Activated CD4-positive, alpha-beta memory T cell treated with anti-CD3 and anti-CD28 coated beads for 36 hours (primary cell): ENCODE measurements around the gene SYNM. TPM values are rescaled to one million over a fixed set of nuclear protein-coding genes. Genes with fewer than 3 reads are reported as not detected.

Experiments used
- CTCF ChIA-PET: fragments of 350-600 bp; sonication (Branson Sonifier 250); formaldehyde crosslinking; loops from one replicate; lab custom pipeline; 2021; ENCODE audit warnings: antibody characterized with exemption, inconsistent platforms; lab: Charles Lee
- POLR2A ChIA-PET: fragments of 350-600 bp; sonication (Branson Sonifier 250); formaldehyde crosslinking; loops from one replicate; lab custom pipeline; 2021; ENCODE audit warnings: antibody characterized with exemption; lab: Charles Lee
- DNase-seq: peaks from one replicate; pipeline ENCODE4 v3.0.0-alpha.2; 2020
- H3K27ac Mint-ChIP-seq: one replicate; pipeline ENCODE4 v1.8.0; 2021; ENCODE audit warnings: mixed read lengths
- H3K27me3 Mint-ChIP-seq: one replicate; pipeline ENCODE4 v1.8.0; 2021; ENCODE audit warnings: mixed read lengths
- H3K36me3 Mint-ChIP-seq: one replicate; pipeline ENCODE4 v1.8.0; 2021; ENCODE audit warnings: mixed read lengths
- H3K4me1 Mint-ChIP-seq: one replicate; pipeline ENCODE4 v1.8.0; 2021; ENCODE audit warnings: low read depth, mixed read lengths
- H3K4me3 Mint-ChIP-seq: one replicate; pipeline ENCODE4 v1.8.0; 2021; ENCODE audit warnings: mild to moderate bottlenecking, mixed read lengths
- H3K9me3 Mint-ChIP-seq: one replicate; pipeline ENCODE4 v1.8.0; 2021; ENCODE audit warnings: mixed read lengths
- intact Hi-C: fragments of 100-400 bp; cut with micrococcal nuclease; formaldehyde crosslinking; loops from one replicate; pipeline ENCODE4 v1.15.1; 2023
- total RNA-seq, 2 experiments: library from RNA; stranded (reverse); gene quantifications; one replicate each; pipeline ENCODE4 v1.2.3, GENCODE V29; 2021

SYNM gene
- total RNA-seq, 2 experiments from 2014 or later = 2.6 to 2.7 TPM

GRCh38 chr15:99086327-99086667 is 18.6 kb upstream of the SYNM start:
- no peaks in the 10 kb centered on the region for H3K36me3 Mint-ChIP-seq
- intact Hi-C loops = no loop called here
- peaks cover 2% of the 10 kb centered on the region for H3K27me3 Mint-ChIP-seq
- POLR2A ChIA-PET = no interaction called here
- DNase-seq = no peak
- no peak overlapping the region for H3K27ac Mint-ChIP-seq
- peaks cover 6% of the 10 kb centered on the region for H3K4me1 Mint-ChIP-seq
- H3K4me3 Mint-ChIP-seq = no peak overlapping the region
- H3K9me3 Mint-ChIP-seq = no peaks in the 10 kb centered on the region
- CTCF ChIA-PET = interaction anchor here (0.8 to 2.1 kb wide), 2 partner anchors 10 to 15 kb away, joined by 3 to 7 read pairs; no protein-coding TSS in a partner anchor

- intact Hi-C loops = no loop called here
- Mint-ChIP-seq H3K9me3 (no peaks in the 10 kb centered on the region), H3K36me3 (no peaks in the 10 kb centered on the region), H3K27ac (no peak overlapping the region), H3K4me3 (no peak overlapping the region), H3K4me1 (peaks cover 6% of the 10 kb centered on the region), H3K27me3 (no peaks in the 10 kb centered on the region)
- ChIA-PET POLR2A (no interaction called here), CTCF (interaction anchor here (0.6 to 1.5 kb wide), 3 partner anchors 9 to 165 kb away, joined by 3 to 4 read pairs (median 3); no protein-coding TSS in a partner anchor)
- DNase-seq = no peak
Observed at GRCh38 chr15:99087405-99087943, 17.4 kb upstream of the SYNM start.

- H3K4me3 Mint-ChIP-seq = no peak overlapping the region
- ChIA-PET POLR2A (no interaction called here), CTCF (interaction anchor here (1.4 kb wide), 1 partner anchor 15 kb away, joined by 3 read pairs; the partner anchor contains the start of gene SYNM)
- no peak overlapping the region for H3K27ac Mint-ChIP-seq
- H3K36me3 Mint-ChIP-seq = no peaks in the 10 kb centered on the region
- peak; percentile 29 for DNase-seq
- no peaks in the 10 kb centered on the region for H3K9me3 Mint-ChIP-seq
- H3K27me3 Mint-ChIP-seq = no peaks in the 10 kb centered on the region
- H3K4me1 Mint-ChIP-seq = peaks cover 6% of the 10 kb centered on the region
- intact Hi-C loops = no loop called here
Observed at GRCh38 chr15:99090011-99090699, 14.7 kb upstream of the SYNM start.

GRCh38 chr15:99090938-99091337 is 13.9 kb upstream of the SYNM start:
- CTCF ChIA-PET = interaction anchor here (1.4 kb wide), 1 partner anchor 14 kb away, joined by 3 read pairs; the partner anchor contains the start of gene SYNM

GRCh38 chr15:99092554-99093172 is 12.2 kb upstream of the SYNM start:
- Mint-ChIP-seq H3K4me3 (no peak overlapping the region), H3K4me1 (peaks cover 6% of the 10 kb centered on the region), H3K27me3 (peaks cover 7% of the 10 kb centered on the region), H3K9me3 (no peaks in the 10 kb centered on the region), H3K27ac (no peak overlapping the region), H3K36me3 (no peaks in the 10 kb centered on the region)
- ChIA-PET POLR2A (no interaction called here), CTCF (interaction anchor here (1.0 kb wide), 1 partner anchor 16 kb away, joined by 3 read pairs; no protein-coding TSS in a partner anchor)
- intact Hi-C loops = no loop called here
- DNase-seq = no peak

More at GRCh38 chr15:99090938-99091337, 13.9 kb upstream of the SYNM start:
- H3K9me3 Mint-ChIP-seq = no peaks in the 10 kb centered on the region
- intact Hi-C loops = no loop called here
- POLR2A ChIA-PET = no interaction called here
- H3K27ac Mint-ChIP-seq = no peak overlapping the region
- H3K27me3 Mint-ChIP-seq = peaks cover 2% of the 10 kb centered on the region
- H3K36me3 Mint-ChIP-seq = no peaks in the 10 kb centered on the region
- DNase-seq = no peak
- H3K4me1 Mint-ChIP-seq = peaks cover 6% of the 10 kb centered on the region
- H3K4me3 Mint-ChIP-seq = no peak overlapping the region

- H3K4me1 Mint-ChIP-seq = no peaks in the 10 kb centered on the region
- no peak for DNase-seq
- CTCF ChIA-PET = no interaction called here
Observed at GRCh38 chr15:99095626-99096025, 9.3 kb upstream of the SYNM start.

GRCh38 chr15:99096173-99096893 is 8.5 kb upstream of the SYNM start:
- ChIA-PET CTCF (no interaction called here), POLR2A (no interaction called here)
- H3K9me3 Mint-ChIP-seq = no peaks in the 10 kb centered on the region
- no peak for DNase-seq
- H3K36me3 Mint-ChIP-seq = no peaks in the 10 kb centered on the region
- intact Hi-C loops = no loop called here
- peaks cover 26% of the 10 kb centered on the region for H3K27me3 Mint-ChIP-seq
- H3K4me1 Mint-ChIP-seq = no peaks in the 10 kb centered on the region
- no peak overlapping the region for H3K4me3 Mint-ChIP-seq
- no peak overlapping the region for H3K27ac Mint-ChIP-seq

More at GRCh38 chr15:99095626-99096025, 9.3 kb upstream of the SYNM start:
- Mint-ChIP-seq H3K27ac (no peak overlapping the region), H3K27me3 (peaks cover 22% of the 10 kb centered on the region), H3K4me3 (no peak overlapping the region), H3K36me3 (no peaks in the 10 kb centered on the region), H3K9me3 (no peaks in the 10 kb centered on the region)
- intact Hi-C loops = no loop called here
- POLR2A ChIA-PET = no interaction called here

GRCh38 chr15:99096894-99097426 is 7.9 kb upstream of the SYNM start:
- Mint-ChIP-seq H3K4me3 (no peak overlapping the region), H3K4me1 (no peaks in the 10 kb centered on the region), H3K27me3 (peaks cover 31% of the 10 kb centered on the region), H3K27ac (no peak overlapping the region), H3K36me3 (no peaks in the 10 kb centered on the region), H3K9me3 (no peaks in the 10 kb centered on the region)
- POLR2A ChIA-PET = no interaction called here
- CTCF ChIA-PET = interaction anchor here (1.2 kb wide), 1 partner anchor 20 kb away, joined by 4 read pairs; no protein-coding TSS in a partner anchor
- no peak for DNase-seq
- intact Hi-C loops = no loop called here

- Mint-ChIP-seq H3K4me3 (no peak overlapping the region), H3K4me1 (no peaks in the 10 kb centered on the region), H3K27me3 (peaks cover 35% of the 10 kb centered on the region), H3K9me3 (no peaks in the 10 kb centered on the region), H3K27ac (no peak overlapping the region), H3K36me3 (no peaks in the 10 kb centered on the region)
- intact Hi-C loops = no loop called here
- no peak for DNase-seq
- CTCF ChIA-PET = interaction anchor here (1.2 to 1.4 kb wide), 2 partner anchors 21 to 657 kb away, joined by 4 read pairs; no protein-coding TSS in a partner anchor
- POLR2A ChIA-PET = no interaction called here
Observed at GRCh38 chr15:99097441-99098410, 7.2 kb upstream of the SYNM start.

GRCh38 chr15:99098426-99098825 is 6.5 kb upstream of the SYNM start:
- H3K4me1 Mint-ChIP-seq = no peaks in the 10 kb centered on the region
- peaks cover 37% of the 10 kb centered on the region for H3K27me3 Mint-ChIP-seq
- no peak overlapping the region for H3K27ac Mint-ChIP-seq
- H3K4me3 Mint-ChIP-seq = no peak overlapping the region
- ChIA-PET CTCF (interaction anchor here (1.4 kb wide), 1 partner anchor 656 kb away, joined by 4 read pairs; no protein-coding TSS in a partner anchor), POLR2A (no interaction called here)
- intact Hi-C loops = no loop called here
- no peaks in the 10 kb centered on the region for H3K36me3 Mint-ChIP-seq
- DNase-seq = no peak
- no peaks in the 10 kb centered on the region for H3K9me3 Mint-ChIP-seq

- intact Hi-C loops = no loop called here
- H3K36me3 Mint-ChIP-seq = no peaks in the 10 kb centered on the region
- H3K27me3 Mint-ChIP-seq = peaks cover 40% of the 10 kb centered on the region
- no peaks in the 10 kb centered on the region for H3K9me3 Mint-ChIP-seq
- CTCF ChIA-PET = interaction anchor here (1.4 kb wide), 1 partner anchor 656 kb away, joined by 4 read pairs; no protein-coding TSS in a partner anchor
- POLR2A ChIA-PET = no interaction called here
- H3K4me1 Mint-ChIP-seq = no peaks in the 10 kb centered on the region
- H3K27ac Mint-ChIP-seq = no peak overlapping the region
- no peak for DNase-seq
- H3K4me3 Mint-ChIP-seq = no peak overlapping the region
Observed at GRCh38 chr15:99098991-99099390, 5.9 kb upstream of the SYNM start.
